ENCODE results near the gene BTRC.
A peak's percentile ranks its signal among the peaks of the same experiment; 100 is the strongest.

Gene BTRC

DNA sequence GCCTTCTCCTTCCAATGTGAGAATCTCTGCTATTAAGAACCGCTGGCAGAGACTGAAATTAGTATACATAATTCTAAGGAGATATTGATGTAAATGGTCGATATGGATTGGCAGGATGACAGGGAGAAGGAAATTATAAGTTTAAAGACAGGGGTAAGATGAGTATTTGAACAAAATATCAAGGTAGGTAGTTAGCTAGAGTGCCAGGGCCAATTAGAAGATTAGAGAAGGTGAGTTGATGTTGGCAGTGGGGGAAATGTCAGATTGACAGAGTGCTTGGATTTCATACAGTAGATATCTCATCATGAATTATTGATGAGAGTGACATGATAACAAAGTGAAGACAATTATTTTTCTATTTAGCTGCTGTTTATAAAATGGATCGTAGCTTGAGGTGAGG, 74.1 kb downstream of the BTRC start:
- Mint-ChIP-seq H3K4me3 (no peak overlapping the region), H3K27me3 (no peaks in the 10 kb centered on the region), H3K36me3 (no peaks in the 10 kb centered on the region), H3K27ac (no peak overlapping the region), H3K9me3 (no peaks in the 10 kb centered on the region), H3K4me1 (no peaks in the 10 kb centered on the region)
- no peak for DNase-seq
- CTCF ChIA-PET: interaction anchor here (1.1 to 1.3 kb wide), 3 partner anchors 13 to 60 kb away, joined by 3 to 5 read pairs (median 3); no protein-coding TSS in a partner anchor

- Mint-ChIP-seq H3K36me3 (no peaks in the 10 kb centered on the region), H3K9me3 (no peaks in the 10 kb centered on the region), H3K27me3 (no peaks in the 10 kb centered on the region)
Observed at GRCh38 chr10:101429423-101429822, 75.5 kb downstream of the BTRC start.

DNA sequence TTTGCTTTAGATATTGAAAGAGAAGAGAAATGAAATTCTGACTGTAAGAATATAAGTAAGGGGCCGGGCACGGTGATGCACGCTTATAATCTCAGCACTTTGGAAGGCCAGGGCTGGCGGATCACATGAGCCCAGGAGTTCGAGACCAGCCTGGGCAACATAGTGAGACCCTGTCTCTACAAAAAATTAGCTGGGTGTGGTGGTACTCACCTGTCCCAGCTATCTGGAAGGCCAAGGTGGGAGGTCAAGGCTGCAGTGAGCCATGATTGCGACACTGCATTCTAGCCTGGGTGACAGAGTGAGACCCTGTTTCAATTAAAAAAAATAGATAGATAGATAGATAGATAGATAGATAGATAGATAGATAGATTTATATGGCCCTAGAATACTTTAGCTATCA, 82.3 kb downstream of the BTRC start:
- Mint-ChIP-seq H3K4me3 (no peak overlapping the region), H3K27ac (no peak overlapping the region), H3K27me3 (no peaks in the 10 kb centered on the region), H3K4me1 (no peaks in the 10 kb centered on the region), H3K9me3 (no peaks in the 10 kb centered on the region), H3K36me3 (no peaks in the 10 kb centered on the region)
- CTCF ChIA-PET: interaction anchor here (1.3 kb wide), 2 partner anchors 8 to 144 kb away, joined by 4 to 5 read pairs; no protein-coding TSS in a partner anchor
- no peak for DNase-seq

More at GRCh38 chr10:101429423-101429822, 75.5 kb downstream of the BTRC start:
- H3K4me1 Mint-ChIP-seq: no peaks in the 10 kb centered on the region
- no peak overlapping the region for H3K27ac Mint-ChIP-seq
- DNase-seq: no peak
- CTCF ChIA-PET: interaction anchor here (1.2 kb wide), 1 partner anchor 14 kb away, joined by 5 read pairs; no protein-coding TSS in a partner anchor
- no peak overlapping the region for H3K4me3 Mint-ChIP-seq

- no peak overlapping the region for H3K27ac Mint-ChIP-seq
- no peaks in the 10 kb centered on the region for H3K9me3 Mint-ChIP-seq
- no peaks in the 10 kb centered on the region for H3K27me3 Mint-ChIP-seq
- CTCF ChIA-PET: interaction anchor here (1.0 to 2.6 kb wide), 2 partner anchors 136 to 138 kb away, joined by 3 to 12 read pairs; no protein-coding TSS in a partner anchor
- DNase-seq: no peak
- H3K4me1 Mint-ChIP-seq: peaks cover 2% of the 10 kb centered on the region
- no peaks in the 10 kb centered on the region for H3K36me3 Mint-ChIP-seq
- H3K4me3 Mint-ChIP-seq: no peak overlapping the region
Observed at GRCh38 chr10:101438881-101439391, 85.0 kb downstream of the BTRC start.

DNA sequence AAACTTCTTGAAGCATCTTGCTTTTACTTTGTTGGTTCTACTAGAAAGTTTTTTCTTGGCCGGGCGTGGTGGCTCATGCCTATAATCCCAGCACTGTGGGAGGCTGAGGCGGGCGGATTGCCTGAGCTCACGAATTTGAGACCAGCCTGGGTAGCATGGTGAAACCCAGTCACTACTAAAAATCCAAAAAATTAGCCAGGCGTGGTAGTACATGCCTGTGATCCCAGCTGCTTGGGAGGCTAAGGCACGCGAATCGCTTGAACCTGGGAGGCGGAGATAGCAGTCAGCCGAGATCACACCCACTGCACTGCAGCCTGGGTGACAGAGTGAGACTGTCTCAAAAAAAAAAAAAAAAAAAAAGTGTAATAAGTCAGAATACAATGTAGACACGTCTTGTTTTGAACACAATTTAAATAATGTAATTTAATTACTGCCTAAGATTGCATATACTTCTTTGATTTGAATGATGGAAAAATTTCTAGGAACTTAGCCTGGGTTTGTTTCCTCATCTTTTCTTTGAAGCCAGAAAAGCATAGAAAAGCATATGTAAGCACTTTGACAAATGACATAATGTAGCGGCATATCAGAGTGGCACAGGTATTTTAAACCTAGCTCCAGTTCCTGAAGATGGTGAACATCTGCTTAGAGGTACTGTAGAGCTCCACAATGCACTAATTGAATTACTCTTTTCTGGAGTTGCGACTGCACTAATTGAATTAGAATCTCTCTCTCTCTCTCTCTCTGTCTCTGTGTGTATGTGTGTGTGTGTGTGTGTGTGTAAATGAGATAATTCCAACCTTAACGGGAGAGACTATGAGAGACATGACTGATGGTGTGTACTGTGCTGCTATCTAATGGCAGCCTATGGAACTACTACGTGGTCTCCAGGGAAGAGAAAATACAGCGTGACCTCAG, 87.8 kb downstream of the BTRC start:
- Mint-ChIP-seq H3K4me1 (peaks cover 2% of the 10 kb centered on the region), H3K9me3 (no peaks in the 10 kb centered on the region), H3K36me3 (no peaks in the 10 kb centered on the region), H3K27ac (no peak overlapping the region), H3K4me3 (no peak overlapping the region), H3K27me3 (no peaks in the 10 kb centered on the region)
- CTCF ChIA-PET: interaction anchor here (0.6 to 2.7 kb wide), 22 partner anchors 9 to 532 kb away, joined by 3 to 13 read pairs (median 4); no protein-coding TSS in a partner anchor
- peak; percentile 40 for DNase-seq

DNA sequence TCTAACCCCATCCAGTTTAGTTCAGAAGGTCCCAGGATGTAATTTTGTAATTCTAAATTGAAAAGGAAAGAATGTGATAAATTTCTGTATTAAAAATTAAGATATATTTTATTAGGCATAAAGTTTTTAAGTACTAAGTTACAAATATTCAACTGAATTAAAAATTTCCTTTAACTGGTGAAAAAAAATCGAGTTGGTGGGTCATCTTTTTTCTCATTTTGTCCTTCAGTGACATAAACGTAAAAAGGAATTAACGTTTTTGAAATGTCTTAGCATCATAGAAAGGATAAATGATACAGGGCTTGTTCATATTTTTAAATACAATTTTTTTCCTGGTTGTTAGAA, 88.5 kb downstream of the BTRC start:
- H3K36me3 Mint-ChIP-seq: no peaks in the 10 kb centered on the region
- H3K27ac Mint-ChIP-seq: no peak overlapping the region
- CTCF ChIA-PET: interaction anchor here (0.9 to 1.5 kb wide), 7 partner anchors 8 to 170 kb away, joined by 3 to 13 read pairs (median 3); no protein-coding TSS in a partner anchor

GRCh38 chr10:101444058-101444898, 90.3 kb downstream of the BTRC start:
- Mint-ChIP-seq H3K36me3 (no peaks in the 10 kb centered on the region), H3K4me3 (no peak overlapping the region), H3K4me1 (peaks cover 2% of the 10 kb centered on the region), H3K27me3 (no peaks in the 10 kb centered on the region), H3K9me3 (no peaks in the 10 kb centered on the region), H3K27ac (no peak overlapping the region)
- DNase-seq: no peak
- CTCF ChIA-PET: interaction anchor here (0.8 to 2.8 kb wide), 20 partner anchors 8 to 290 kb away, joined by 3 to 11 read pairs (median 4); no protein-coding TSS in a partner anchor

More for the DNA sequence above, 88.5 kb downstream of the BTRC start:
- no peak for DNase-seq
- peaks cover 2% of the 10 kb centered on the region for H3K4me1 Mint-ChIP-seq
- no peaks in the 10 kb centered on the region for H3K27me3 Mint-ChIP-seq
- no peaks in the 10 kb centered on the region for H3K9me3 Mint-ChIP-seq
- no peak overlapping the region for H3K4me3 Mint-ChIP-seq

GRCh38 chr10:101446071-101446470, 92.1 kb downstream of the BTRC start:
- CTCF ChIA-PET: interaction anchor here (0.7 to 2.8 kb wide), 3 partner anchors 10 to 336 kb away, joined by 3 to 9 read pairs (median 5); no protein-coding TSS in a partner anchor
- no peak for DNase-seq
- H3K36me3 Mint-ChIP-seq: no peaks in the 10 kb centered on the region
- H3K27me3 Mint-ChIP-seq: no peaks in the 10 kb centered on the region
- H3K4me1 Mint-ChIP-seq: peaks cover 2% of the 10 kb centered on the region
- H3K9me3 Mint-ChIP-seq: no peaks in the 10 kb centered on the region
- no peak overlapping the region for H3K4me3 Mint-ChIP-seq
- H3K27ac Mint-ChIP-seq: no peak overlapping the region

GRCh38 chr10:101446947-101447346, 93.0 kb downstream of the BTRC start:
- DNase-seq: no peak
- no peaks in the 10 kb centered on the region for H3K36me3 Mint-ChIP-seq

GRCh38 chr10:101447477-101447876, 93.5 kb downstream of the BTRC start:
- Mint-ChIP-seq H3K9me3 (no peaks in the 10 kb centered on the region), H3K4me1 (peaks cover 3% of the 10 kb centered on the region), H3K4me3 (no peak overlapping the region), H3K27me3 (no peaks in the 10 kb centered on the region), H3K27ac (no peak overlapping the region), H3K36me3 (no peaks in the 10 kb centered on the region)
- no peak for DNase-seq
- CTCF ChIA-PET: interaction anchor here (1.0 to 1.1 kb wide), 3 partner anchors 19 to 175 kb away, joined by 3 to 5 read pairs (median 3); no protein-coding TSS in a partner anchor

More at GRCh38 chr10:101446947-101447346, 93.0 kb downstream of the BTRC start:
- Mint-ChIP-seq H3K27me3 (no peaks in the 10 kb centered on the region), H3K27ac (no peak overlapping the region), H3K4me3 (no peak overlapping the region), H3K9me3 (no peaks in the 10 kb centered on the region), H3K4me1 (peaks cover 2% of the 10 kb centered on the region)
- CTCF ChIA-PET: interaction anchor here (1.0 to 1.1 kb wide), 3 partner anchors 20 to 174 kb away, joined by 3 to 5 read pairs (median 3); no protein-coding TSS in a partner anchor

DNA sequence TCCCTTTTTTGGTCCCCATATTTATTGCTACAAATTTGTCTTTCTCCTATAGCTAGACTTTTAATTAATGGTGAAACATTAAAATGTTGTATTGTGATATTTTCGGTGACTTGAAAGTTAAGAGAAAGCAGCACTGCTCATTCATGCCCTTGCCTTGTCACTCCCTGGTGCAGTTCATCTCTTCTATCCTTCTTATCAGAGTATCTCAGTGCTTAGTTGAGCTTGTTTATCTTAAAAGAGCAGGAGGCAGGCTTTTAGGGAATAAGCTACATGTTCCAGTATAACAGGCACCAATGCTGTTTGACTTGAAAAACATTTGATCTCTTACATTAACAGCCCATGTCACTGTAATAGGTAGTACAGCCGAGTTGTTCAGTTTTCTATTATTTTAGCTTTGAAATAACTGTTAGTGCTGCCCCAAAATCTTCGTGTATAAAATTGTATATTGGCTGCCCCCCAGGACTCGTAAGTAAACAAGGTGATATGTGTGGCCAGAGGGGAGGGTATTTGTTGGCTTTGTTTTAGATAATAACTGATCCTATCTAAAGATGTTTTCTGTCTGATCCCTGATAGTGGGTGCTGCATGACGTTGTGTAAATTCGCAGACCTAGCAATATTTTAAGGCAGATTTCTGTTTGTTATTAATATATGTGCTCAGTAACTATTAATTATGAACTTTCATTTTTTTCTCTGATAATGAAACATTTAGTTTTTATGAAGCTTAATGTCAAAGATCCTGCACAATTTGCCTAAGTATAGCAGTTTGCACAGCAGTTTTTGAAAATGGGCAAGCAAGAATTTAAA, 96.5 kb downstream of the BTRC start:
- Mint-ChIP-seq H3K36me3 (no peaks in the 10 kb centered on the region), H3K27ac (no peak overlapping the region), H3K9me3 (no peaks in the 10 kb centered on the region), H3K27me3 (no peaks in the 10 kb centered on the region), H3K4me1 (peaks cover 12% of the 10 kb centered on the region), H3K4me3 (no peak overlapping the region)
- CTCF ChIA-PET: interaction anchor here (0.6 to 1.1 kb wide), 4 partner anchors 9 to 61 kb away, joined by 3 to 6 read pairs (median 3); no protein-coding TSS in a partner anchor
- no peak for DNase-seq

GRCh38 chr10:101451261-101451660, 97.3 kb downstream of the BTRC start:
- no peaks in the 10 kb centered on the region for H3K27me3 Mint-ChIP-seq
- no peak overlapping the region for H3K4me3 Mint-ChIP-seq
- no peaks in the 10 kb centered on the region for H3K9me3 Mint-ChIP-seq
- H3K4me1 Mint-ChIP-seq: peaks cover 12% of the 10 kb centered on the region
- no peak overlapping the region for H3K27ac Mint-ChIP-seq
- no peaks in the 10 kb centered on the region for H3K36me3 Mint-ChIP-seq
- CTCF ChIA-PET: interaction anchor here (1.1 kb wide), 1 partner anchor 16 kb away, joined by 6 read pairs; no protein-coding TSS in a partner anchor
- DNase-seq: no peak

GRCh38 chr10:101451667-101452069, 97.7 kb downstream of the BTRC start:
- Mint-ChIP-seq H3K36me3 (no peaks in the 10 kb centered on the region), H3K4me3 (no peak overlapping the region), H3K27ac (no peak overlapping the region), H3K27me3 (no peaks in the 10 kb centered on the region), H3K9me3 (no peaks in the 10 kb centered on the region), H3K4me1 (peaks cover 12% of the 10 kb centered on the region)
- no peak for DNase-seq
- CTCF ChIA-PET: no interaction called here

Measured in activated naive CD4-positive, alpha-beta T cell treated with anti-CD3 and anti-CD28 coated beads, Interleukin-2, amount 10 ng/mL, durations not matched to agents 7 days and 5 days (primary cell).